Loucy (cell line): ENCODE measurements around the gene RASSF7.

ENCODE experiments used
- H2AFZ ChIP-seq: fragments of 200-600 bp; sonication (generic); 2 replicates; pipeline ENCODE4 v1.6.0; 2016; ENCODE audit warnings: antibody characterized with exemption, mild to moderate bottlenecking, low read length, moderate library complexity
- H3F3A ChIP-seq: fragments of 200-600 bp; 2 replicates; pipeline ENCODE4 v1.6.0; 2016; ENCODE audit warnings: antibody characterized with exemption, low read depth, mild to moderate bottlenecking
- H3K27me3 ChIP-seq: fragments of 200-600 bp; sonication (generic); 2 replicates; pipeline ENCODE4 v1.6.1; 2014; ENCODE audit warnings: low read length, mild to moderate bottlenecking; ENCODE audit not compliant: insufficient read depth, poor library complexity, severe bottlenecking
- H3K36me3 ChIP-seq: fragments of 200-600 bp; sonication (generic); 2 replicates; pipeline ENCODE4 v1.6.1; 2016; ENCODE audit warnings: low read length; ENCODE audit not compliant: insufficient read depth
- H3K4me1 ChIP-seq: fragments of 200-600 bp; sonication (generic); 2 replicates; pipeline ENCODE4 v1.5.1; 2014; ENCODE audit warnings: low read length, mild to moderate bottlenecking; ENCODE audit not compliant: insufficient read depth, poor library complexity, severe bottlenecking
- H3K4me2 ChIP-seq: fragments of 200-600 bp; sonication (generic); 2 replicates; pipeline ENCODE4 v1.6.0; 2014; ENCODE audit warnings: antibody characterized with exemption, low read length, low read depth, mild to moderate bottlenecking; ENCODE audit not compliant: poor library complexity, severe bottlenecking
- H3K4me3 ChIP-seq: fragments of 200-600 bp; sonication (generic); 2 replicates; pipeline ENCODE4 v1.5.1; 2014; ENCODE audit warnings: low read length, mild to moderate bottlenecking, mixed read lengths; ENCODE audit not compliant: poor library complexity, severe bottlenecking
- H3K79me2 ChIP-seq: fragments of 200-600 bp; sonication (generic); 2 replicates; pipeline ENCODE4 v1.6.1; 2014; ENCODE audit warnings: low read length; ENCODE audit not compliant: insufficient read depth
- H3K9ac ChIP-seq: fragments of 200-600 bp; sonication (generic); 2 replicates; pipeline ENCODE4 v1.6.0; 2014; ENCODE audit warnings: mild to moderate bottlenecking, low read depth, low read length, moderate library complexity; ENCODE audit not compliant: poor library complexity, severe bottlenecking
- H3K9me2 ChIP-seq: fragments of 200-600 bp; sonication (generic); replicated peaks from 2 replicates; pipeline ENCODE4 v1.6.1; 2016; ENCODE audit warnings: low read depth, low read length, mixed read lengths
- H3K9me3 ChIP-seq: fragments of 200-600 bp; sonication (generic); 2 replicates; pipeline ENCODE4 v1.6.1; 2014; ENCODE audit warnings: mild to moderate bottlenecking, antibody characterized with exemption, low read length, low read depth; ENCODE audit not compliant: insufficient read depth
- H4K20me1 ChIP-seq: fragments of 200-600 bp; sonication (generic); 2 replicates; pipeline ENCODE4 v1.6.0; 2014; ENCODE audit warnings: antibody characterized with exemption, low read length, mild to moderate bottlenecking; ENCODE audit not compliant: insufficient read depth, poor library complexity, severe bottlenecking
- CTCF ChIP-seq: fragments of 200-600 bp; sonication (generic); conservative IDR thresholded peaks from 2 replicates; pipeline ENCODE4 v1.5.1; 2014; ENCODE audit warnings: mild to moderate bottlenecking, antibody characterized with exemption, low read length
- EZH2phosphoT487 ChIP-seq: fragments of 200-600 bp; IDR thresholded peaks from 2 replicates; pipeline ENCODE4 v1.6.1; 2018; ENCODE audit warnings: antibody characterized with exemption, mild to moderate bottlenecking, moderate library complexity, borderline replicate concordance

The RASSF7 gene

GRCh38 chr11:577611-577894 lies 16.8 kb downstream of the RASSF7 start:
- H3K4me2 ChIP-seq, result peak overlapping the region; percentile 100
- peak overlapping the region; percentile 93 for H3K4me3 ChIP-seq
- no peaks in the 10 kb centered on the region for H3K27me3 ChIP-seq
- H4K20me1 ChIP-seq, result peaks cover 56% of the 10 kb centered on the region
- no peaks in the 10 kb centered on the region for H3K9me2 ChIP-seq
- H3F3A ChIP-seq, result no peaks in the 10 kb centered on the region
- peaks cover 11% of the 10 kb centered on the region; the same call in 1 of the 2 replicates for H3K36me3 ChIP-seq
- peaks cover 60% of the 10 kb centered on the region for H3K79me2 ChIP-seq
- H2AFZ ChIP-seq, result no peak overlapping the region
- H3K4me1 ChIP-seq, result peaks cover 35% of the 10 kb centered on the region
- H3K9ac ChIP-seq, result peak overlapping the region; percentile 97
- TF ChIP-seq CTCF (no peak), EZH2phosphoT487 (no peak)
- H3K9me3 ChIP-seq, result no peaks in the 10 kb centered on the region

GRCh38 chr11:578276-579035 lies 17.7 kb downstream of the RASSF7 start:
- H3K9me3 ChIP-seq, result no peaks in the 10 kb centered on the region
- H3K36me3 ChIP-seq, result peaks cover 15% of the 10 kb centered on the region; the same call in 1 of the 2 replicates
- H4K20me1 ChIP-seq, result peaks cover 59% of the 10 kb centered on the region
- no peaks in the 10 kb centered on the region for H3K27me3 ChIP-seq
- H3K79me2 ChIP-seq, result peaks cover 67% of the 10 kb centered on the region
- H3K4me2 ChIP-seq, result peak overlapping the region; percentile 100
- H3K9ac ChIP-seq, result peak overlapping the region; percentile 97
- no peaks in the 10 kb centered on the region for H3K9me2 ChIP-seq
- H3K4me3 ChIP-seq, result peak overlapping the region; percentile 93
- no peaks in the 10 kb centered on the region for H3F3A ChIP-seq
- TF ChIP-seq CTCF (no peak), EZH2phosphoT487 (no peak)
- peaks cover 35% of the 10 kb centered on the region for H3K4me1 ChIP-seq
- H2AFZ ChIP-seq, result no peak overlapping the region

- H4K20me1 ChIP-seq, result peaks cover 68% of the 10 kb centered on the region
- peak overlapping the region; percentile 93 for H3K4me3 ChIP-seq
- peaks cover 81% of the 10 kb centered on the region for H3K79me2 ChIP-seq
- H2AFZ ChIP-seq, result no peak overlapping the region
- H3K36me3 ChIP-seq, result peaks cover 30% of the 10 kb centered on the region; the same call in 1 of the 2 replicates
- peak overlapping the region; percentile 97 for H3K9ac ChIP-seq
- H3K9me2 ChIP-seq, result no peaks in the 10 kb centered on the region
- no peaks in the 10 kb centered on the region for H3F3A ChIP-seq
- H3K27me3 ChIP-seq, result no peaks in the 10 kb centered on the region
- TF ChIP-seq EZH2phosphoT487 (no peak), CTCF (no peak)
- H3K4me1 ChIP-seq, result peaks cover 35% of the 10 kb centered on the region
- H3K9me3 ChIP-seq, result no peaks in the 10 kb centered on the region
- peak overlapping the region; percentile 100 for H3K4me2 ChIP-seq
Observed at GRCh38 chr11:579830-580601, 19.2 kb downstream of the RASSF7 start.
